Thyroid gland (tissue), 4 donors: Measurements from ENCODE around the gene RPH3AL.

Experiments
- POLR2A ChIP-seq, 2 donors: fragments of 450-650 bp; IDR thresholded peaks; one replicate each; pipeline ENCODE4 v1.6.1; 2017; ENCODE audit warnings: antibody characterized with exemption in 2 of 2, mild to moderate bottlenecking in 2 of 2, moderate library complexity in 1 of 2
- TF ChIP-seq, protein P1 (sequence below), 6 experiments: fragments of 200-600 bp in 3 of 6; fragments of 450-650 bp in 3 of 6; sonication (generic) in 3 of 6; IDR thresholded peaks; one replicate each; pipeline ENCODE4 v1.5.1; 2016 to 2019; ENCODE audit warnings: antibody characterized with exemption in 6 of 6, mild to moderate bottlenecking in 2 of 6, inconsistent platforms in 1 of 6, moderate library complexity in 1 of 6

DNA sequence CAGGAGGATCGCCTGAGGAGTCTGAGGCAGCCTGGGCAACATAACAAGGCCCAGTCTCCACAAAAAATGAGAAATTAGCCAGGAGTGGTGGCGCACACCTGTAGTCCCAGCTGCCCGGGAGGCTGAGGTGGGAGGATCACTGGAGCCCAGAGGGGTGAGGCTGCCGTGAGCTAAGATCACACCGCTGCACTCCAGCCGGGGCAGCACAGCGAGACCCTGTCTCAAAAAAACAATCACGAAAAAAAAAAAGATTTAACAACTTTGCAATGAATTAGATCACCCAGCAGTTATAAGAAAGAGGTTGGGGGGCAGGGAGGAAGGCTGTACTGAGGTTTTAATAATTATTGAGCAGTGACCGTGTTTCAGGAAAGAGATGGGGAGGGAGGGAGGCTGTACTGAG, 49.4 kb downstream of the RPH3AL start:
- TF ChIP-seq, protein P1, sequence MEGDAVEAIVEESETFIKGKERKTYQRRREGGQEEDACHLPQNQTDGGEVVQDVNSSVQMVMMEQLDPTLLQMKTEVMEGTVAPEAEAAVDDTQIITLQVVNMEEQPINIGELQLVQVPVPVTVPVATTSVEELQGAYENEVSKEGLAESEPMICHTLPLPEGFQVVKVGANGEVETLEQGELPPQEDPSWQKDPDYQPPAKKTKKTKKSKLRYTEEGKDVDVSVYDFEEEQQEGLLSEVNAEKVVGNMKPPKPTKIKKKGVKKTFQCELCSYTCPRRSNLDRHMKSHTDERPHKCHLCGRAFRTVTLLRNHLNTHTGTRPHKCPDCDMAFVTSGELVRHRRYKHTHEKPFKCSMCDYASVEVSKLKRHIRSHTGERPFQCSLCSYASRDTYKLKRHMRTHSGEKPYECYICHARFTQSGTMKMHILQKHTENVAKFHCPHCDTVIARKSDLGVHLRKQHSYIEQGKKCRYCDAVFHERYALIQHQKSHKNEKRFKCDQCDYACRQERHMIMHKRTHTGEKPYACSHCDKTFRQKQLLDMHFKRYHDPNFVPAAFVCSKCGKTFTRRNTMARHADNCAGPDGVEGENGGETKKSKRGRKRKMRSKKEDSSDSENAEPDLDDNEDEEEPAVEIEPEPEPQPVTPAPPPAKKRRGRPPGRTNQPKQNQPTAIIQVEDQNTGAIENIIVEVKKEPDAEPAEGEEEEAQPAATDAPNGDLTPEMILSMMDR (IDR thresholded peaks at IDR 0.05), result no peak
- TF ChIP-seq POLR2A (IDR thresholded peaks at IDR 0.05), result no peak
